Testis (tissue), 2 donors: ENCODE measurements around the gene LHX5.

ENCODE experiments used
- POLR2A ChIP-seq: fragments of 450-650 bp; IDR thresholded peaks from one replicate; pipeline ENCODE4 v1.6.1; 2017; ENCODE audit warnings: antibody characterized with exemption, mild to moderate bottlenecking, moderate library complexity
- TF ChIP-seq, protein P1 (sequence below), 3 experiments: fragments of 450-650 bp in 2 of 3; fragments of 200-600 bp in 1 of 3; sonication (generic) in 1 of 3; IDR thresholded peaks; one replicate each; pipeline ENCODE4 v1.5.1; 2016 to 2019; ENCODE audit warnings: antibody characterized with exemption in 3 of 3, mild to moderate bottlenecking in 2 of 3, moderate library complexity in 1 of 3

DNA sequence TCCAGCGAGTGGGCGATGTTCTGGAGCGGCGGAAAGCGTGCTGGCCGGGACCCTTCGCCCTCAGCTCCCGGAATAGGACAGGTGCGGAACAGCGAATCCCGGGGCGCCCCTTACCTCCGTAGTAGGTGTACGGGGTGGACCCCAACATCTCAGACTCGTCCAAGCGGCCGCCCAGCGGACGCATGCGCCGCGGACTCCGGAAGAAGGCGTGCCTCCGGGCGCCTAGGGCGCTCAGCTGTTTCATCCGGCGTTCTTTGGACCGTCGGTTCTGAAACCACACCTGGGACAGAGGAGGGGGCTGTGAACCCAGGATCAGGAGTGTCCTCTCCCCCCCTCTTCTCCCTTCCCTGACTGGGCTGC, 4.5 kb downstream of the LHX5 start:
- TF ChIP-seq POLR2A = no peak
- TF ChIP-seq, protein P1, sequence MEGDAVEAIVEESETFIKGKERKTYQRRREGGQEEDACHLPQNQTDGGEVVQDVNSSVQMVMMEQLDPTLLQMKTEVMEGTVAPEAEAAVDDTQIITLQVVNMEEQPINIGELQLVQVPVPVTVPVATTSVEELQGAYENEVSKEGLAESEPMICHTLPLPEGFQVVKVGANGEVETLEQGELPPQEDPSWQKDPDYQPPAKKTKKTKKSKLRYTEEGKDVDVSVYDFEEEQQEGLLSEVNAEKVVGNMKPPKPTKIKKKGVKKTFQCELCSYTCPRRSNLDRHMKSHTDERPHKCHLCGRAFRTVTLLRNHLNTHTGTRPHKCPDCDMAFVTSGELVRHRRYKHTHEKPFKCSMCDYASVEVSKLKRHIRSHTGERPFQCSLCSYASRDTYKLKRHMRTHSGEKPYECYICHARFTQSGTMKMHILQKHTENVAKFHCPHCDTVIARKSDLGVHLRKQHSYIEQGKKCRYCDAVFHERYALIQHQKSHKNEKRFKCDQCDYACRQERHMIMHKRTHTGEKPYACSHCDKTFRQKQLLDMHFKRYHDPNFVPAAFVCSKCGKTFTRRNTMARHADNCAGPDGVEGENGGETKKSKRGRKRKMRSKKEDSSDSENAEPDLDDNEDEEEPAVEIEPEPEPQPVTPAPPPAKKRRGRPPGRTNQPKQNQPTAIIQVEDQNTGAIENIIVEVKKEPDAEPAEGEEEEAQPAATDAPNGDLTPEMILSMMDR (IDR thresholded peaks at IDR 0.05) = no peak
